ENCODE data around the gene LAMB1.
"Not testable (repeated sequence)": the region's sequence is repeated elsewhere in the genome, so short reads cannot be mapped to it uniquely, and the experiment has no call there.

The LAMB1 gene

DNA sequence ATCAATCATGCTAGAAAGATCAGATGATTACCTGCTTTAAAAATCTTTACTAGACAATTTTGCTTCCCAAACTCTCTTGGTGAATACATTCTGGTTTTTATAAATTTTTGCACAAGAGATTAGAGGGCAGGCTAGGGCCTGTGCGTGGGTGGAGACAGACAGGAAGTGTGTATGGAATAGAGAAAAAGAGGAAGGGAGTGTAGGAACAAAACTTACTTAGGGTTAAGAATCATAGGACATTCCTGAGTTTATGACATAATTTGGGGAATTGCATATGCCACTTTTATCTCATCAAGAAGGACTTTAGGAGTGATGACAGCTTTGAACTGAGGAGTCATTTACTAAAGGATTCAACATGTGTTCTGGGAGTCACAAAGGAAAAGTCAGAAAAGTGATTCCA, 31.3 kb downstream of the LAMB1 start:
- DNase-seq (ENCODE audit: low spot score), result no peak

DNA sequence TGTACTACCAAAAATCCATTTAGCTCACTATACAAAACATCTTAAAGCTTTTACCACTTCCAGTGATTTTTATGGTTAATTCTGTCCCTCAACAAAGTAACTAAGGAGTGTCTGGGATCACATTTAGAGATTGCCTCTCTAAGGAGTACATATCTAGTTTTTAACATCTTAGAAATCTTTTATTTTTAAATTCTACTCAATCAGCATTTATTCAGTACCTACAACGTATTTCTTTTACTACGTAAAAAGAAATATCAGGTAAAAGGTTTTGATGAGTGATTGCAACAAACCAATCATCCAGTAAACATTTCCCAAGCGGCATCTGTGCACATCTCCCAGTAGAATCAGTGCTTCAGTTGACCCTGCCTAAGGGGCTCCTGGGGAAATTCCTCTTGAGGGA, 31.9 kb downstream of the LAMB1 start:
- DNase-seq (ENCODE audit: low spot score), result no peak

DNA sequence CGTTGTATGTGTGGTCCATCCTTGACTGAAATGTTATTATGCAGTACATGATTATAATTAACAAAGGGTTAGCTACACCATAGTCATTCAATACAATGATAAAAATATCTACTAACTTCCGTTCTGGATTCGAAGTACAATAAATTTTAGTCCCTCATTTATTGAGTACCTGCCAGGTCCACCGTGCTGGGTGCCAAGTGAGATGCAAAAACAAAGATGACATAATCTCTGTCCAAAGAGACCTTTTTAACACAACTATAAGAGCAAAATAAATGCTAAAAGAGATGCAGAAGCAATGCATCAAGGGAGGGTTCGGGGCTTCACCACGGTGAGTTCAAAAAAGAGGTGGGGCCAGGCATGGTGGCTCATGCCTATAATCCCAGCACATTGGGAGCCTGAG, 33.1 kb downstream of the LAMB1 start:
- DNase-seq (ENCODE audit: low spot score), result no peak

DNA sequence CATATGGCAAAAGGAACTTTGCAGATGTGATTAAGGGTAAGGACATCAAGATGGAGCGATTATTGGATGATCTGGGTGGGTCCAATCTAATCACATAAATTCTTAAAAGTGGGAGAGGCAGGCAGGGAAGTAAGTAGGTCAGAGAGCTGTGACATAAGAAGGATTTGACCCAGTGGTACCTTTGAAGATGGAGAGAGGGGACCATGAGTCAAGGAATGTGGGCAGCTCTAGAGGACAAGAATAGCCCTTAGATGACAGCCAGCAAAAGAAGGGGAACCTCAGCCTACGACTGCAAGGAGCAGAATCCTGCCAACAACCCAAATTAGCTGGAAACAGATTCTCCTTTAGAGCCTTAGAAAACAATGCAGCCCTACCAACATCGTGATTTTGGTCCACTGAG, 34.5 kb downstream of the LAMB1 start:
- DNase-seq (ENCODE audit: low spot score), result no peak

DNA sequence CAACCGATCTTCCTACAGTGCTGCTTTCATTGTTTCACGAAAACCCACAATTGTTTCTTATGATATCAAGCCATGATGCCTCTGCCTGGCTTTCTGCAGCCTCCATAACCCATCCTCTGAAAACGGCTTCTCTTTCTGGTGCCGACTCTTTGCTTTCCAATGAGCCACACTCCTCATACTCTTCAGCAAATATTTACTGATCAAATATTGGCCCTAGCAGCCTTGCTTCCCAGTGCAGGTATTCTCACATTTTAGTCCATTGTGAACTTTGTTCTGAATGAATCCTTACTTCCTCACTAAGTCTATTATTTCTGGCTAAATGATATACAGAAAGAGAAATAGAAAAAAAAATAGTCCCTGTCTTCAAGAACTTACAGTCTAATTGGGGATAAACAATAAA, 35.5 kb downstream of the LAMB1 start:
- no peak for DNase-seq (ENCODE audit: low spot score)

DNA sequence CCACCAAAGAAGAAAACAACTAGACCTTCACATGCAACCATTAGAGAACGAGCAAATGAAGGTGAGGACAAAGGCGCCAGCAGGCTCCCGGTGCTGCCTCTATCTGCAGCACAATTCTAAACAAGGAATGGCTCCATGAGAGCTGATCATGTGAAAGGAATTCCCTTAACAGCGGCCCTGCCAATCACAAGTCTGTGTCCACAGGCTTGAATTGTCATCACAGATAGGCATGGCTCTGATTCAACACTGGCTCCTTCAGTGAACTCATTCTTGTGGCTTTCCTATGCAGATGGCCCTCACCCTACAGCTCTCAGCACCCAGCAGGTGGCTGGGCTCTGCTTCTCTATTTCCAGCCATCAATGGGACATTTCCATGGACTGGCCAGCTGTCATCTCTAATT, 36.2 kb downstream of the LAMB1 start:
- no peak for DNase-seq (ENCODE audit: low spot score)

DNA sequence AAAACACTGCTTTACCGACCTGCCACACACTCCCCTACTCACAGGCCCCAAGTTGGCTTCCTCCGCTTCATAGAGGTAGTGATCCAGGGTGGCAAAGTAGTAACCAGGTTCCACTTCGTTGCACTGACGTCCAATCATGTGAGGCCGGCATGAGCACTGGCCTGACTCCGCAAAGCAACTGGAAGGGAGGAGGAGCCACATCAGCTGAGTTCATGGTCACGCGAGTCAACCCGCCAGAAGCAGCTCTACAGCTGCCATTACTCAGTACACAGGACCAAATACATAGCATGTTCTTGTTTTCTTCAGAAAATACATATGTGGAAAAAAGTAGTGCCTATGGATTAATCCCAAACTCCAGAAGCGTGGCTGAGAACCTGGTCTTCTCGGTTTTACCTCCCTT, 38.5 kb downstream of the LAMB1 start:
- no peak for DNase-seq (ENCODE audit: low spot score)

DNA sequence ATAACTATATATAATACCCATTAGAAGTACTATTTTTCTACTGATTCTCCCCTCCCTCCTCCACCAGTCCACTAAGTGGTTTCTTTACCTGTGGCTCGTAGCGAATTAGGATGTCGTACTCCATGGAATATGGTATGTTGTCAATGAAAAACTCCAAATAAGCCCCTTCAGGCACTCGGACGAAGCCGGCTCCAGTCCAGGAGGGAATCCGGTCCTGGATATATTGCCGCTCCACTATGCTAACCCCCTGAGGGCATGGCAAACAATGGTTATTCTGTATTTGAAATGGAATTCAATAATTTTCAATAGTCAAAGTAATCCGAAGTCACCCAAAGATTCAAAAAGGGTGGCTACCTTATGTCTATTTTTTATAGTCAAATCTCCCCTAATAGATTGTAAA, 40.1 kb downstream of the LAMB1 start:
- DNase-seq (ENCODE audit: low spot score), result no peak

DNA sequence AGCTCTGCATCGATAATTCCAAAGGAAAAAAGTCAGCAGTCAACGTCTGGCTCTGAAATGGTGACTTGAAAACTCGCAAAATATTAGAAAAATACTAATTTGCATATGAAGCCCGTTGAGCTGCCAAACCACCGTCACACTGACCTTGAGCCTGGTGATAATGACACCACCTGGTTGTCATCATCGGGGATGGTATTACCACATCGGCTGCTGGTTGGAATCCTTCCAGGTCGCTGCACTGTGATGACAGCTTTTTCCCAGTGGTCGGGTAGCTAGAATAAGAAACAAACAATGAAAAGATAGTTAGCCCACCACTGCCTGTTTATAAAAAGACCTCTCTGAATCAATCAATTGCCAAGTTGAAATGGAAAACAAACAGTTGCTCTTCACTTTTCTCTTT, 41.6 kb downstream of the LAMB1 start:
- no peak for DNase-seq (ENCODE audit: low spot score)

DNA sequence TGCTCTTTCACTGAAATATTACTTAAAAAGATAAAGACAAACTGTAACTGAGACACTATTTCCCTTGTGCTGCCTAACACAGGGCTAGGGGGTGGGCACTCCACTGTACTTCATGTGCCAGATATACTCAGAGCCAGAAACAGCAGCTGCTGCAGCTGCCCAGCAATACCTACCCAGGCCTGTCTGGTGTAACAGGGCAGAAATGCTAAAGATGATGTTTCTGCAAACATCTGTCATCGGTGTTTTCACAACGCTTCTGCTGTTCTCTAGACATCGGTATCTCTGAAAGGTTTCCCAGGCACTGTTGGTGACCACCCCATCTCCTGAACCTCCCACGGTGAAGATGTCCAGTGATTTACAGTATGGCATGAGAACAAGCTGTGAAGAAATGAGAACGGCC, 42.7 kb downstream of the LAMB1 start:
- DNase-seq (ENCODE audit: low spot score), result no peak

DNA sequence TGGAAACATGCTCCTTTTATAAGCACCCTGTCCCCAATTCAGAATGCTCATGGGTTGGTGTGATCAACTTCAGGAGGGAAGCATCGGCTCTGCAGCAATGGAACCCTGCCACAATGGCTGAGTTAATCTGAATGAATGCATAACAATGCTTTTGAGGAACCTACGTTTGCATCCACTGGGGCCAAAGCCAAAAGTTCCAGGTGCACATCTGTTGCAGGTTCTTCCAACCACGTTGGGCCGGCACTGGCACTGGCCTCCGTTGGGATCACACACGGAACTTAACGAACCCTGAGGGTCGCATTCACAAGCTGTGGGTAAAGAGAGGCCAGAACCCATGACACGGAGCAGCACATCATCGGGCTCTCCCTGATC, 43.4 kb downstream of the LAMB1 start:
- no peak for DNase-seq (ENCODE audit: low spot score)

DNA sequence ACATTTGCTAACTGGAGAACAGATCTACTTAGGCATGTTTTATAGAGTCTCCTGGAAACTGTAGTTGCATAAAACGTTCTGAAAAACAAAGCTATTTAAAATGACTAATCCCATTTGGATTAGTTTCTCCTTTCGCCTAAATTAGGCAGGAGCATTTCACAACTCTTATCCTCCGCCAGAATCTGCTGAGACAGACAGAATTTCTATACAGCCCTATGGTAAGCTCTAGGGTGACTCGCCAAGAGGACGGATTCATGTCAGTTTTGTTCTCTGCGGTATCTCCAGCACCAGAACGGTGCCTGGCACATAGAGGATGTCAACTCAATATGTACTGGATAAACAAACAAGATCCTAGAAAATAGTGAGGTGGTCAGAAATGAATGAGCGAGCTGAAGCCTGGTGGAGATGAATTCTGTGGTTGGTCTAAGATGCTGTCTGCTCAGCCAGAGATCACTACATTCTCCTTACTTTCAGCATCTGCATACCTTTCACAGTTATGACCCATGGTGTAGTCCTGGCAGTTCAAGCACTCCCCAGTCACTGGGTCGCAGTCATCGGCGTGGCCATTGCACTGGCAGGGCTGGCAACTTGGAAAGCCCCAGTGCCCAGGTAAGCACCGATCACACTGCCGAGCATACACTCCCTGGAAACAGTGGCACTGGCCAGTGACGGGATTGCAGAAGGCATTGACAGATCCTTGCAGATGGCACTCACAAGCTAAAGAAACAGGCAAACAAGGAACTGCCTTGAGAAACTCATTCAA, 44.0 kb downstream of the LAMB1 start:
- no peak for DNase-seq (ENCODE audit: low spot score)

DNA sequence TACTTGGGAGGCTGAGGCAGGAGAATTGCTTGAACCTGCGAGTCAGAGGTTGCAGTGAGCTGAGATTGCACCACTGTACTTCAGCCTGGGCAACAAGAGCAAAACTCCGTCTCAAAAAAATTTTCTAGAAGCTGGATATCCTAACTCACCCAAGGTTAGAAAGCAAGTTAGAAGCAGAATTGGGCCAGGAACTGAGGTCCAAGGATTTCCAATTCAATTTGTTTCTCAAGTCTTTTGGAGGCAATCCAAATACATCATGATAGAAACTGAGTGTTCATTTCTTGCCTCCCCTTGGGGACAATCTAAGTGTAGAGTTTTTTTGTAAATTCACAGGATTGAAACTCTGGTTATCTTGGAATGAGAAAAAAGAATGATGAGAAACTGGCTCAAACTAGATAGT, 45.5 kb downstream of the LAMB1 start:
- no peak for DNase-seq (ENCODE audit: low spot score)

DNA sequence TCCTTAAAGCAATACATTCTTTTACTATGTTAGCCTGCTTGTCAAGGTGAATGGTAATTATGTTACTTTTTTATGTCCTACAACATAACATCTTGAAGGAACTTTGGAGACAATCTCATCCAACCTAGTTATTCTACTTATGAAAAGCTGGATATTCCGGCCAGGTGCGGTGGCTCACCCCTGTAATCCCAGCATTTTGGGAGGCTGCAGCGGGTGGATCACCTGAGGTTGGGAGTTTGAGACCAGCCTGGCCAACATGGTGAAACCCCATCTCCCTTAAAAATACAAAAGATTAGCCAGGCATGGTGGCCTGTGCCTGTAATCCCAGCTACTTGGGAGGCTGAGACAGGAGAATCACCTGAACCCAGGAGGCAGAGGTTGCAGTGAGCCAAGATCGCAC, 46.0 kb downstream of the LAMB1 start:
- DNase-seq (ENCODE audit: low spot score), result not testable (repeated sequence)

DNA sequence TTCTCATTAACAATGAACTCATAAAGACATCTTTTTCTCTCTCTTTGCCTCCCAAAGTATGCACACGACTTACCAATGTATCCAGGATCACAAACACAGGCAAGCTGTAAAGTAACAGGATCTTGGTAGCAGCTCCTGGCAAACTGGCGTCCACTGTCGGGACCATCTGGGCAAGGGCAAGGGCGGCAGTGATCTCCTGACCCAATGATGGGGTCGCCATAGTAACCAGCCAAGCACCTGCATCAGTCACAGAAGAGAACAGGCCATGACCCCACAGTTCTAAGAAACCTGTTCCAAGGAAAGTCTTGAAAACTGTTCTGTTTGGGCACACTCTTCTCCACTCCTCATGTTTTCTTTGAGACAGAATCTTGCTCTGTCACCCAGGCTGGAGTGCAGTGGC, 47.6 kb downstream of the LAMB1 start:
- no peak for DNase-seq (ENCODE audit: low spot score)

DNA sequence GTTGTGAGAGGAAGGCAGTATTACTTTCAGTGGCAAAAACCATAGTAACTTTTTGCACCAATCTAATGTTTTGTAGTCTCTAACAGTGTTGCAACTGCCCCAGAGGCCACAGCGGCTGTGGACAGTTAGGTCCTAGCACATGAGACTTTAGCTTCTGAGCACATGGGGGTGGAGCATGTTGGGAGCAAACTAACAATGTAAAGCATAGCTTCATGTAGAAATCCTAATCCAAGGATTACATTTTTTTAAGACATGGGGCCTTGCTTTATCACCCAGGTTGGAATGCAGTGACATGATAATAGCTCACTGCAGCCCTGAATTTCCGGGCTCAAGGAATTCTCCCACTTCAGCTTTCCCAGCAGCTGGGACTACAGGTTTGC, 49.0 kb downstream of the LAMB1 start:
- DNase-seq (ENCODE audit: low spot score), result no peak

DNA sequence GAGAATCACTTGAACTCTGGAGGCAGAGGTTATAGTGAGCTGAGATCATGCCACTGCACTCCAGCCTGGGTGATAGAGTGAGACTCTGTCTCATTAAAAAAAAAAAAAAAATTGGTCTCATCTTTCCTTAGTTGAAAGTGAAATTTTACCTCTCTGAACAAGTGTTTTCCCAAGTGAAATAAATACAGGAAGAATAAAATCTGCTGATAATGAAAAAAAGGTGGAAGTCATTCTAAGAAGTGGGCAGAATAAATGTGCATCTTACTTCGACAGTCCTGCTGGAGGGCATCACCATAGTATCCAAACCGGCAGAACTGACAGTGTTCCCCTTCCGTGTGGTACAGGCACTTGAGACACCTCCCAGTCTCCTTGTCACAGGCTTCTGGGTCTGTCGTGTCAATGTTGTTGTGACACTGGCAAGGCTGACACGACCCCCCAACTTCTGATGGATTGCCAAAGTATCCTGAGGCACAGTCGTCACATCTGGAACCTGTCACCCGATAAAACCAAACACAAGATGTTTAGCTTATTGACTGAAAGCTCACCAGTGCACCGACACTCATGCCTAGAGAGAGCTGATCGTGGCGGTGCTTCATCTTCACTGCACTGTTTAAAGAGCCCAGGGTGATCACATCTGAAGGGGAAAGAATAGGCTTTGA, 49.6 kb downstream of the LAMB1 start:
- no peak for DNase-seq (ENCODE audit: low spot score)

DNA sequence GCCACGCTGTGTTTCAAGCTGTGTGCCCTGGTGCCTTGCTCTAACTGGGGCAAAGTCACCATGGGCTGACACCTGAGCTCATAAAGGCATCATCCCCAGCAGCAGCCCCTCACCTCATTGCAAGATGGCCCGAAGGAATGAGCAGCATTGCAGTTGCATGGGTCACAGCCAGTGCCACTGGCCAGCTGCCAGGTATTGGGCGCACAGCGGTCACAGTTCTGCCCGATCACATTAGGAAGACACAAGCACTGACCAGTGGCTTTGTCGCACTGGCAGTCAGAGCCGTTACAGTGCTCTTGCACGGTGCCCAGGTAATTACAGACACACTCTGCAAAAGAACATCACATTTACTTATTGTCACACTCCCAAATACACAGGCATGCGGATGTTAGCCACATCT, 51.1 kb downstream of the LAMB1 start:
- no peak for DNase-seq (ENCODE audit: low spot score)

DNA sequence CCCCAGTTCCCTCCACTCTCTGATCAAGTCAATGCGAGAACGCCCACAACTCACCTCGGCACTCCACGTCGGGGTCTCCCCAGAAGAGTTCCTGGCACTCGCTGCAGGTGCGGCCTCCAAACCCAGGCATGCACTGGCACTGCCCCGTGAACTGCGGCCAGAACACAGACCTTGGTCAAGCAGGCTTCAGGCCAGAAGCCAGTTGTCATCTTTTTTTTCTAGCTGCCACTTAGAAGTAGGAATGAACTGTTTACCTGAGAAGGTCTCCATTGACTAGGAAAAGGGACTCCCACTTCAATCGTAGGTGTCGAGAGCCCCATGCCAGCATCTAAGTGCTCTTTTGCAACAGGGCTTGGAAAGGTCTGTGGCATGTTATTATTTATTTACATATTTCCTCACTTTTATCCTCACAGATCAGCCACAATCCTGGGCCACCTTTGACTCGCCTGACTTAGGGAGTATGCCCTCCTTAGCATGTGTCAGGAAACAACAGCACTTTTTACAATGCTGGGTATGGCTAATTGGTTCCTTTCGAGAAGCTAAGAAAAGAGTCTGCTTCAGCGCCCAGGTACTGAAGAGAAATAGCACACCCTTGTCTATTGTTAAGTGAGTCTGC, 51.7 kb downstream of the LAMB1 start:
- no peak for DNase-seq (ENCODE audit: low spot score)

DNA sequence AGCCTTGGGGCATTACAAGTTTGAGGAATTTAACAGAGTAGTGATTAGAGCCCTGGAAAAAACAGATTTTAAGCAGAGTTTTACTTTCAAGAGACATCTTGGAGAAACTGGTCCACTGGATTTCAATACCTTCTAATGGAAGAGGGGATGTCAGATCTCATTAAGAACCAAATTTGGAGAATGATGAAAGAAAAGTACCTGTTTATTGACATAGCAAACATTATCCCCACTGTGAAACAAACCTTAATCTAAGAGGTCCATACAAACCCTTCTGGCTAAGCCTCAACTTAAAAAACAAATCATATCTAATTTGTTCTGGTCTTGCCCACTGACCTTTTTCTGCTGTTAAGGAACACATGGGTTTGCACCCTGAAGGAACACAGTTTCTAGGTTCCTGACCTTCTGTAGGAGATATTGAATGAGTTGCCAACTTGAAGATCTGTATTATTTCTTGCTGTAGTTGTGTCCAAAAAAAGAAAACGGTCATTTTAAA, 53.5 kb downstream of the LAMB1 start:
- no peak for DNase-seq (ENCODE audit: low spot score)

DNA sequence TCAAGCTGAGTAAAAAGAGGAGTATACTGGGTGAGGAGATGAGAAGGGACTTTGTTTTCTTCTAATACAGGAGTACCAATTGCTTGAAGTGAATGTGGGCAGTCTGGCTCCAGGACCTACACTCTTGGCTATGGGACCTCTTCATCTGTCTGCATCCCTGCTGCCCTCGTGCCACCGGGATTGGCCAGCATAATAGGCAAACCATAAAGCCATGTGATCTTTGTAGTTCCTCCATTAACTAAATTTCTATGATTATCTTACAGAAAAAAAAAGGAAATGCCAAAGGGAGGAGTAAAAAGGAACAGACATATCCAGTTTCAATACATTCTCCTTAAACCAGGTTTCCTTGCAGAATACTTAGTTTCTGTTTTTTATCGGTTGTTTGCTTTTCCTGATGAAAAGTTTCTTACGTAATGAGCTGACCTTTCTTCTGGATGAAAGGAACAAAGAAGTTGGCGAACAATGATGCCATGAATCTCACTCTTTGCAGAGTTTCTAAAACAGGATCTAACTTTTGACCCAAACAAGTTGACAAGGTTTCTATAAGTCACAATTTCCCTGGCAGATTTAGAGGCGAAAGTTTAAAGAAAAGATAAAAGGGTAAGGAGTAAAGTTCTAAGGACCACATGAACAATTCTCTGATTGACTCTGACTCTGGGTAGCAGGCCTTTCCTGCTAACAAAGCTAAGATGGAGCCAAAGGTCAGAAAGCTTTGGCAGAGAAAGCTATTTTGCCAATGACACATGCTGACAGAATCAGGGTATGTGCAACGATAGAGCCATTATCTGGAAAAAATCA, 54.1 kb downstream of the LAMB1 start:
- no peak for DNase-seq (ENCODE audit: low spot score)

DNA sequence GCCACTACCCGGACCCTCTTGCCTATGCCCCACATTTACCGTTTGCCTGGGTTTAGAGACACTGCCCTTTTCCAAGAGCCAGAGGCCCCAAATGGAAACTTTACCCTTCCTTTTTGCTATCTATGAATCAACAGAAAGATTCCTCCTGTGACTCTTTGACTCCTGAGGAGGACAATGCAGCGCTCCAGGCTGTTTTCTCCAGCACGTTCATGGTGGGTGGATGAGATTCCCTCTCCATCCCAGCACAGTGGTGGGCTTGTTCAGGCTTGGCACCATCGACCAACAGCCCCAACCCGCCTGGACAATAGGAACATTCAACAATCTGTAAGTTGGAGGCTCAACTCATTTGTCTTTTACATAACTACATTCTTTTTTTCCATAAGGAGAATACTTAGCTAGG, 56.1 kb downstream of the LAMB1 start:
- no peak for DNase-seq (ENCODE audit: low spot score)

DNA sequence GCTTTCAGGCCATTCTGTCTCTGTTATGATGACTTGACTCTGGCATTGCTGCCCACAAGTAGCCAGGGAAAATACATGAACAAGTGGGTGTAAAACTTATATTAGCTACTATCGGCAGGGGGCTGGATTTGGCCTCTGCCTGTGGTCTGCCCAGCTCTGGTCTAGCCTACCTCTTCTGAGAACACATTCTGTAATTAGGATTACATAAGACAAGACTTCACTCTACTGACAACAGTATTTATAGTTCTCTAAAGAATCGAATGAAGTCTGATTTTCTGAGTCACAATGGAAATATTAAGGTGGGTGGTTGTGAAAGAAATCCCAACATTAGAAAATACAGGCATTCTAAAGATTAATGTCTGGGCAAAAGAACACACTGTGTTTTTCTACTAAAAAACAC, 56.5 kb downstream of the LAMB1 start:
- DNase-seq (ENCODE audit: low spot score), result no peak

All from NAMALWA (cell line).